HAP-1 (cell line): ENCODE measurements around the gene MROH7.

Source experiments
- DNase-seq, 2 experiments: peaks; one replicate each; pipeline ENCODE4 v3.0.0-alpha.2; 2016 to 2020; ENCODE audit warnings: low spot score in 2 of 2
- H3K27me3 ChIP-seq: fragments of 250-450 bp; sonication (Bioruptor Pico); 2 replicates; pipeline ENCODE4 v1.5.1; 2020; ENCODE audit warnings: low read depth, mild to moderate bottlenecking, moderate library complexity
- H3K36me3 ChIP-seq: fragments of 250-450 bp; sonication (Bioruptor Pico); replicated peaks from 2 replicates; pipeline ENCODE4 v1.5.1; 2020; ENCODE audit warnings: mild to moderate bottlenecking
- H3K4me1 ChIP-seq: fragments of 250-450 bp; sonication (Bioruptor Pico); 2 replicates; pipeline ENCODE4 v1.5.1; 2020; ENCODE audit warnings: mild to moderate bottlenecking
- H3K4me3 ChIP-seq: fragments of 250-450 bp; sonication (Bioruptor Pico); 2 replicates; pipeline ENCODE4 v1.5.1; 2020; ENCODE audit warnings: mild to moderate bottlenecking, moderate library complexity
- H3K9me3 ChIP-seq: fragments of 250-450 bp; sonication (Bioruptor Pico); 2 replicates; pipeline ENCODE4 v1.5.1; 2020; ENCODE audit warnings: mild to moderate bottlenecking, moderate library complexity
- in situ Hi-C: fragments of 300-500 bp; cut with MboI; formaldehyde crosslinking; loops from 3 replicates; pipeline ENCODE4 v1.14.3; 2020; ENCODE audit warnings: low sequenced_read_pairs, inconsistent platforms, mixed read lengths

The MROH7 gene

GRCh38 chr1:54758678-54759348 is 117.2 kb downstream of the MROH7 start:
- Histone ChIP-seq H3K36me3 (peaks cover 20% of the 10 kb centered on the region), H3K4me3 (no peak overlapping the region), H3K4me1 (no peaks in the 10 kb centered on the region), H3K27me3 (no peaks in the 10 kb centered on the region), H3K9me3 (no peaks in the 10 kb centered on the region)
- no peak for DNase-seq
- in situ Hi-C loops = no loop called here
